GM13976 (cell line): ENCODE data around the gene ZFHX3.

Source experiments
- DNase-seq: peaks from one replicate; pipeline ENCODE4 v3.0.0; 2012; ENCODE audit warnings: low spot score
- in situ Hi-C: fragments of 300-500 bp; cut with MboI; formaldehyde crosslinking; loops from one replicate; pipeline ENCODE4 v1.12.0; 2022; ENCODE audit warnings: low sequenced_read_pairs, mixed read lengths, inconsistent platforms; ENCODE audit not compliant: unreplicated experiment
- TF ChIP-seq, protein P1 (sequence below): IDR thresholded peaks from 2 replicates; pipeline ENCODE4 v1.5.1; 2012; ENCODE audit warnings: borderline replicate concordance, mild to moderate bottlenecking; ENCODE audit not compliant: insufficient read depth; ENCODE audit errors: extremely low read depth, missing control alignments, control extremely low read depth

Gene ZFHX3

DNA sequence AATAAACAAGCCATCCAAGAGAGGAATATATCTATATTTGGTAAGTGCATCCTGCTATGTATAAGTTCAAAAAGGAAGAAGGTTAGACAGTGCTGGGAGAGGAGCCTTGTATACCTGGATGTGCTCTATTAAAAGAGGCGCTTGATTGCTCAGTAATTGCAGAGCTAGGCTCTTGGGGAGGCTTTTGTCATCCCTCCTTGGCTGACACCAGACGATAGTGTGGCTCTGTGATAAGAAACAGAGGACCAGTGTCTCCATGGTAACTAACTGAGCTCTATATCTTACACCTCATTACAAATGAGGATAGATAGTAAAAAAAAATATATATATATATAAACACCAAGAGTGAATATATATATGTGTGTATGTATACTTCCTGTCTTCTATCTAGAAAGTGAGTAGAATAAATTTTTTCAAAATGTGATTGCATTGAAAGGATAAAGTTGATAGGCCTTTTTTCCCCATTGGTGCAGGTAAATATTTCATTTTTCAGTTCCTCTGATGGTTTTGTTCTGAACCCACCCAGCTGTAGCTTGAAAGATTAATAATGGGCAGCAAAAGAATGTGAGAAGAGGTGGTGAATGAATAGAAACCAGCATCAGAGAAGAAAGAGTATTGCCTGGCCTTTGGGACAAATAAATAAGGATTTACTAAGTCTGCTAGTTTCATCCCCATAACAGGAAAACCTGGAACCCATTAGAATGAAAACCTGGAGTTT is 303.7 kb downstream of the ZFHX3 start:
- in situ Hi-C loops, result no loop called here
- DNase-seq, result no peak
- TF ChIP-seq, protein P1, sequence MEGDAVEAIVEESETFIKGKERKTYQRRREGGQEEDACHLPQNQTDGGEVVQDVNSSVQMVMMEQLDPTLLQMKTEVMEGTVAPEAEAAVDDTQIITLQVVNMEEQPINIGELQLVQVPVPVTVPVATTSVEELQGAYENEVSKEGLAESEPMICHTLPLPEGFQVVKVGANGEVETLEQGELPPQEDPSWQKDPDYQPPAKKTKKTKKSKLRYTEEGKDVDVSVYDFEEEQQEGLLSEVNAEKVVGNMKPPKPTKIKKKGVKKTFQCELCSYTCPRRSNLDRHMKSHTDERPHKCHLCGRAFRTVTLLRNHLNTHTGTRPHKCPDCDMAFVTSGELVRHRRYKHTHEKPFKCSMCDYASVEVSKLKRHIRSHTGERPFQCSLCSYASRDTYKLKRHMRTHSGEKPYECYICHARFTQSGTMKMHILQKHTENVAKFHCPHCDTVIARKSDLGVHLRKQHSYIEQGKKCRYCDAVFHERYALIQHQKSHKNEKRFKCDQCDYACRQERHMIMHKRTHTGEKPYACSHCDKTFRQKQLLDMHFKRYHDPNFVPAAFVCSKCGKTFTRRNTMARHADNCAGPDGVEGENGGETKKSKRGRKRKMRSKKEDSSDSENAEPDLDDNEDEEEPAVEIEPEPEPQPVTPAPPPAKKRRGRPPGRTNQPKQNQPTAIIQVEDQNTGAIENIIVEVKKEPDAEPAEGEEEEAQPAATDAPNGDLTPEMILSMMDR, result no peak

DNA sequence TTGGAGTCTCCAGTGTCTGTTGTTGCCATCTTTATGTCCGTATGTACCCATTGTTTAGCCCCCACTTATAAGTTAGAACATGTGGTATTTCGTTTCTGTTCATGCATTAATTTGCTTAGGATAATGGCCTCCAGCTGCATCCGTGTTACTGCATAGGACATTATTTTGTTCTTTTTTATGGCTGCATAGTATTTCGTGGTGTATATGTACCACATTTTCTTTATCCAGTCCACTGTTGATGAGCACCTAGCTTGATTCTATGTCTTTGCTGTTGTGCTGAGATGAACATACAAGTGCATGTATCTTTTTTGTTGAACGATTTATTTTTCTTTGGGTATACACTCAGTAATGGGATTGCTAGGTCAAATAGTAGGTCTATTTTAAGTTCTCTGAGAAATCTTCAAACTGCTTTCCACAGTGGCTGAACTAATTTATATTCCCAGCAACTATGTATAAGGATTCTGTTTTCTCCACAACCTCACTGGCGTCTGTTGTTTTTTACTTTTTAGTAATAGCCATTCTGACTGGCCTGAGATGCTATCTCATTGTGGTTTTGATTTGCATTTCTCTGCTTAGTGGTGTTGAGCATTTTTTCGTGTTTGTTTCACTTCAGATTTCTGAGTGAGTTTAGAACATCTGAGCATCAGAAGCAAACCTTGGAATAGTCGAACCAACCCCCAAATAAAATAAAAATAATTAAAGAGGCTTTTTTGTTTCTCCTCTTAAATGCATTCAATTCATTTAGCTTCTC is 304.7 kb downstream of the ZFHX3 start:
- in situ Hi-C loops, result no loop called here
- TF ChIP-seq, protein P1, result no peak
- DNase-seq, result no peak

DNA sequence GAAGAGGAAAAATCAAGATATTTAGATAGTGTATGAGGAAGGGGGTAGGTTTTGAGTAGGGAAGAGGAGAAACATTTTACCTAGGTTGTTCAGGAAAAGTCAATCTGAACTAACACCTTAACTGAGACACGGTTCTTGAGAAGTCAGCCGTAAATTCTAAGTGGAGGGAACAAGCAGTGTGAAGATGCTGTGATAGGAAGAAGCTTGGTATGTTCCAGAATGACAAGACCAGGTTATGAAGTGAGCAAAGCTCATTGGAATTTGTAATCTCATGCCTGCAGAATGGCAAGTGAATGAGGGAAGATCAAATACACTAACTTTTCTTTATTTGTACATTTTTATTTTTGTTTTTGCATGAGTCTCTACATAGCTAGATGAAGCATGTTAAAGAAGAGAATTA is 307.6 kb downstream of the ZFHX3 start:
- DNase-seq, result no peak
- TF ChIP-seq, protein P1, result no peak
- in situ Hi-C loops, result no loop called here

DNA sequence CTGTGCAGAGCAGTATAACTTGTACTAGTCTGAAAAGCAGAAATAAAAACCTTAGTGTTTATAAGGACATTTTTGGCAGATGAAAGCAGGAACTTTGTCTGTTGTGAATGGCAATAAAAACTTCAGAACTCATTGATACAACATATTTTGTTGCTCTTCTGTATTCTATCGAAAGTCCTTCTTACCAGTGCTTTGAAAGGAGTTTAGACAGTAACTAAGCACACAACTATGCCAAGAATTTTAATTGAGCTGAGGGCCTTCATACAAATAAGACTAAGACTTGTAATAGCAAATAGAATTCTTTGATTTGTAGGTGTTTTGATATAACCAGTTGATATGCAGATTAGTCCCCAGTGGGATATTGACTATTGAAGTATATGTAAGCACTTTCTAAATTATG is 308.4 kb downstream of the ZFHX3 start:
- DNase-seq, result no peak
- TF ChIP-seq, protein P1, result no peak
- in situ Hi-C loops, result no loop called here

DNA sequence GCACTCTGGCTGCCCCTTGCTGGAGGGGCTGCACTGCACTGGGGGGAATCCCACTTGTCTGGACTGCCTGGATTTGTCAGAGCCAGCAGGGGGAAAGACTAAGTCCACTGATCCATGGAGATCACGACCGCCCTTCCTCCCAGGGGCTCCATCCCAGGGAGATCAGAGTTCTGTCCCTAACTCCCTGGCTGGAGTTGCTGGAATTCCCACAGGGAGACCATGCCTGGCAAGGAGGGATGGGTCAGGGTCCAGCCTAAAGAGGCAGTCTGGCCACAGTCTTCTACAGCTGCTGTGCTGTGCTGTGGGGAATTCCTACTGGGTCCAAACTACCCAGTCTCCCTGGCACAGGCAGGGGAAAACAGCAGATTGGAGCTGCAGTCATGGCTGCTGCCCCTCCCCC is 311.9 kb downstream of the ZFHX3 start:
- DNase-seq, result no peak
- in situ Hi-C loops, result no loop called here
- TF ChIP-seq, protein P1, result no peak
